ENCODE measurements around the gene RAD51B. TPM values are rescaled to one million over a fixed set of nuclear protein-coding genes. Genes with fewer than 3 reads are reported as not detected.

The RAD51B gene
- total and polyA plus RNA-seq, 7 donors: 2.4 to 24.4 (median 7.1) TPM

- no peak overlapping the region for H3K4me3 ChIP-seq
- H3K27me3 ChIP-seq: no peaks in the 10 kb centered on the region
- intact Hi-C loops (cut with DNase I): no loop called here
- H3K9me3 ChIP-seq: no peaks in the 10 kb centered on the region
- no peak for DNase-seq
- no peaks in the 10 kb centered on the region for H3K36me3 ChIP-seq
- peaks cover 0 to 42% (median 21%) of the 10 kb centered on the region in 4 donors for H3K4me1 ChIP-seq
- H3K27ac ChIP-seq: peak overlapping the region in 1 of 4 donors; percentile 13
- 76 to 84% methylated on average over 10 of the region's 10 CpGs for WGBS, 2 donors
- TF ChIP-seq POLR2A (IDR thresholded peaks at IDR 0.05) (no peak), POLR2AphosphoS5 (IDR thresholded peaks at IDR 0.05) (no peak), EP300 (IDR thresholded peaks at IDR 0.05) (no peak), CTCF (IDR thresholded peaks at IDR 0.05) (no peak)
Observed at GRCh38 chr14:68596701-68597100, 777.1 kb downstream of the RAD51B start.

GRCh38 chr14:68598089-68598488 is 778.5 kb downstream of the RAD51B start:
- Histone ChIP-seq H3K27me3 (no peaks in the 10 kb centered on the region), H3K9me3 (no peaks in the 10 kb centered on the region), H3K4me1 (peaks cover 0 to 28% (median 14%) of the 10 kb centered on the region in 4 donors), H3K36me3 (no peaks in the 10 kb centered on the region), H3K27ac (peak overlapping the region; percentile 60 to 78 (median 74)), H3K4me3 (no peak overlapping the region)
- DNase-seq: no peak
- TF ChIP-seq CTCF (IDR thresholded peaks at IDR 0.05) (no peak), POLR2AphosphoS5 (IDR thresholded peaks at IDR 0.05) (no peak), EP300 (IDR thresholded peaks at IDR 0.05) (no peak), POLR2A (IDR thresholded peaks at IDR 0.05) (no peak)
- intact Hi-C loops (cut with DNase I): no loop called here
- 48 to 78% methylated on average over 2 of the region's 2 CpGs for WGBS, 2 donors

- peak overlapping the region; percentile 60 to 78 (median 74) for H3K27ac ChIP-seq
- DNase-seq: peak; percentile 88
- intact Hi-C loops (cut with DNase I): no loop called here
- H3K36me3 ChIP-seq: no peaks in the 10 kb centered on the region
- TF ChIP-seq CTCF (IDR thresholded peaks at IDR 0.05) (no peak), POLR2A (IDR thresholded peaks at IDR 0.05) (no peak), EP300 (IDR thresholded peaks at IDR 0.05) (no peak), POLR2AphosphoS5 (IDR thresholded peaks at IDR 0.05) (no peak)
- no peak overlapping the region for H3K4me3 ChIP-seq
- peaks cover 0 to 23% (median 12%) of the 10 kb centered on the region in 4 donors for H3K4me1 ChIP-seq
- WGBS, 2 donors: 8 to 53% methylated on average over 22 of the region's 22 CpGs
- H3K9me3 ChIP-seq: no peaks in the 10 kb centered on the region
- no peaks in the 10 kb centered on the region for H3K27me3 ChIP-seq
Observed at GRCh38 chr14:68598621-68599447, 779.3 kb downstream of the RAD51B start.

GRCh38 chr14:68599896-68600610 is 780.5 kb downstream of the RAD51B start:
- Histone ChIP-seq H3K36me3 (no peaks in the 10 kb centered on the region), H3K4me3 (no peak overlapping the region), H3K27ac (peak overlapping the region in 1 of 4 donors; percentile 78), H3K4me1 (peaks cover 0 to 21% (median 10%) of the 10 kb centered on the region in 4 donors), H3K9me3 (no peaks in the 10 kb centered on the region), H3K27me3 (no peaks in the 10 kb centered on the region)
- intact Hi-C loops (cut with DNase I): no loop called here
- WGBS, 2 donors: 58 to 82% methylated on average over 9 of the region's 9 CpGs
- DNase-seq: no peak
- no peak for TF ChIP-seq EP300 (IDR thresholded peaks at IDR 0.05)
- no peak for TF ChIP-seq POLR2A (IDR thresholded peaks at IDR 0.05)

GRCh38 chr14:68602507-68602906 is 782.9 kb downstream of the RAD51B start:
- intact Hi-C loops (cut with DNase I): no loop called here
- TF ChIP-seq CTCF (IDR thresholded peaks at IDR 0.05) (no peak), POLR2A (IDR thresholded peaks at IDR 0.05) (no peak), EP300 (IDR thresholded peaks at IDR 0.05) (no peak), POLR2AphosphoS5 (IDR thresholded peaks at IDR 0.05) (no peak)
- no peak for DNase-seq
- Histone ChIP-seq H3K27me3 (no peaks in the 10 kb centered on the region), H3K9me3 (no peaks in the 10 kb centered on the region), H3K36me3 (no peaks in the 10 kb centered on the region), H3K4me1 (peaks cover 0 to 43% (median 25%) of the 10 kb centered on the region in 4 donors), H3K27ac (no peak overlapping the region), H3K4me3 (no peak overlapping the region)
- 88 to 92% methylated on average over 5 of the region's 5 CpGs for WGBS, 2 donors
